IMR-90 (cell line): ENCODE results near the gene KLKB1. TPM values are rescaled to one million over a fixed set of nuclear protein-coding genes. Genes with fewer than 3 reads are reported as not detected.

Experiments
- ATAC-seq: fragments of 200-7000 bp; cut with Tn5 transposase; 2 replicates; pipeline ENCODE4 v1.9.1; 2020; ENCODE audit warnings: low read depth, mild to moderate bottlenecking, moderate library complexity
- BruUV-seq: library from RNA; stranded (reverse); fragments of 400-500 nt; replicated peaks from 2 replicates; lab custom pipeline; 2021; lab: Mats Ljungman, UMichigan
- CTCF ChIA-PET: fragments of 300-600 bp; formaldehyde crosslinking; extraction: SDS; loops from one replicate; lab custom pipeline; 2021; ENCODE audit warnings: antibody characterized with exemption; lab: Yijun Ruan, JAX
- POLR2A ChIA-PET: fragments of 300-600 bp; sonication (Branson Sonifier 250); formaldehyde crosslinking; loops from one replicate; lab custom pipeline; 2022; ENCODE audit warnings: antibody characterized with exemption; ENCODE audit not compliant: unreplicated experiment; lab: Charles Lee
- DNase-seq: peaks from one replicate; pipeline ENCODE4 v3.0.0; 2013
- H2AFZ ChIP-seq: replicated peaks from 2 replicates; pipeline ENCODE3; 2013; ENCODE audit warnings: low read length, mild to moderate bottlenecking; ENCODE audit not compliant: poor library complexity
- H2AK5ac ChIP-seq: 2 replicates; pipeline ENCODE4 v1.6.1; 2013; ENCODE audit warnings: low read depth, low read length, inconsistent platforms
- H2AK9ac ChIP-seq: replicated peaks from 2 replicates; pipeline ENCODE3; 2013; ENCODE audit warnings: mild to moderate bottlenecking, low read depth, low read length, moderate library complexity; ENCODE audit not compliant: poor library complexity
- H2BK120ac ChIP-seq: 2 replicates; pipeline ENCODE4 v1.6.1; 2013; ENCODE audit warnings: low read depth, low read length, inconsistent platforms
- H2BK15ac ChIP-seq: 3 replicates; pipeline ENCODE4 v1.6.1; 2013; ENCODE audit warnings: low read depth, low read length, inconsistent platforms
- H2BK20ac ChIP-seq: 2 replicates; pipeline ENCODE4 v1.6.1; 2013; ENCODE audit warnings: low read depth, mild to moderate bottlenecking, inconsistent platforms, low read length, moderate library complexity
- H2BK5ac ChIP-seq: 2 replicates; pipeline ENCODE4 v1.6.1; 2013; ENCODE audit warnings: mild to moderate bottlenecking, low read depth, low read length, inconsistent platforms; ENCODE audit not compliant: poor library complexity, severe bottlenecking
- H3K14ac ChIP-seq: replicated peaks from 2 replicates; pipeline ENCODE4 v1.6.1; 2013; ENCODE audit warnings: low read depth, low read length, inconsistent platforms
- H3K18ac ChIP-seq: 2 replicates; pipeline ENCODE4 v1.6.1; 2013; ENCODE audit warnings: low read depth, low read length, control low read depth
- H3K23ac ChIP-seq: 2 replicates; pipeline ENCODE4 v1.6.1; 2013; ENCODE audit warnings: low read depth, low read length, inconsistent platforms
- H3K27ac ChIP-seq: 2 replicates; pipeline ENCODE4 v1.5.1; 2013; ENCODE audit warnings: mild to moderate bottlenecking, control low read depth, low read length; ENCODE audit not compliant: insufficient read depth
- H3K27me3 ChIP-seq: 2 replicates; pipeline ENCODE4 v1.6.1; 2013; ENCODE audit warnings: low read length; ENCODE audit not compliant: control insufficient read depth, insufficient read depth
- H3K36me3 ChIP-seq: 2 replicates; pipeline ENCODE4 v1.6.1; 2013; ENCODE audit warnings: low read length, mixed read lengths; ENCODE audit not compliant: control insufficient read depth, insufficient read depth
- H3K4ac ChIP-seq: 2 replicates; pipeline ENCODE4 v1.6.1; 2013; ENCODE audit warnings: low read depth, low read length, inconsistent platforms
- H3K4me1 ChIP-seq: 2 replicates; pipeline ENCODE4 v1.6.1; 2013; ENCODE audit warnings: low read length, mixed read lengths; ENCODE audit not compliant: control insufficient read depth, insufficient read depth
- H3K4me2 ChIP-seq: 2 replicates; pipeline ENCODE4 v1.6.1; 2013; ENCODE audit warnings: low read depth, mild to moderate bottlenecking, control low read depth, low read length, moderate library complexity
- H3K4me3 ChIP-seq: 2 replicates; pipeline ENCODE4 v1.5.1; 2013; ENCODE audit warnings: low read depth, mild to moderate bottlenecking, control low read depth, low read length, moderate library complexity; ENCODE audit not compliant: insufficient read depth
- H3K56ac ChIP-seq: 2 replicates; pipeline ENCODE4 v1.6.1; 2013; ENCODE audit warnings: low read length, inconsistent platforms; ENCODE audit not compliant: insufficient read depth; ENCODE audit errors: extremely low read depth
- H3K79me1 ChIP-seq, 2 experiments: 2 replicates each; pipeline ENCODE4 v1.6.1; 2013; ENCODE audit warnings: low read length in 2 of 2, inconsistent platforms in 1 of 2, low read depth in 1 of 2
- H3K9ac ChIP-seq: 2 replicates; pipeline ENCODE4 v1.6.1; 2013; ENCODE audit warnings: low read depth, low read length, control low read depth
- H3K9me1 ChIP-seq: 2 replicates; pipeline ENCODE4 v1.6.1; 2013; ENCODE audit warnings: low read length, inconsistent platforms; ENCODE audit not compliant: insufficient read depth
- H3K9me3 ChIP-seq: 2 replicates; pipeline ENCODE4 v1.6.1; 2013; ENCODE audit warnings: low read length; ENCODE audit not compliant: control insufficient read depth, insufficient read depth
- H4K20me1 ChIP-seq: 2 replicates; pipeline ENCODE4 v1.6.1; 2013; ENCODE audit warnings: low read length, inconsistent platforms; ENCODE audit not compliant: insufficient read depth
- H4K5ac ChIP-seq: 2 replicates; pipeline ENCODE4 v1.6.1; 2013; ENCODE audit warnings: mild to moderate bottlenecking, low read depth, low read length, control low read depth
- H4K8ac ChIP-seq, 2 experiments: 2 replicates each; pipeline ENCODE4 v1.6.1; 2013; ENCODE audit warnings: low read depth in 2 of 2, low read length in 2 of 2, control low read depth in 1 of 2, inconsistent platforms in 1 of 2
- H4K91ac ChIP-seq: 2 replicates; pipeline ENCODE4 v1.6.1; 2013; ENCODE audit warnings: low read depth, low read length, inconsistent platforms; ENCODE audit not compliant: insufficient read depth
- CEBPB ChIP-seq: IDR thresholded peaks from 2 replicates; pipeline ENCODE4 v1.6.1; 2012; ENCODE audit warnings: low read depth, low read length, improper control_type of control experiment
- CHD1 ChIP-seq: IDR thresholded peaks from 2 replicates; pipeline ENCODE4 v1.6.1; 2012; ENCODE audit warnings: low read depth, low read length, improper control_type of control experiment
- CTCF ChIP-seq: conservative IDR thresholded peaks from 2 replicates; pipeline ENCODE4 v1.5.1; 2012; ENCODE audit warnings: mild to moderate bottlenecking, low read depth, low read length, improper control_type of control experiment
- ELK1 ChIP-seq: fragments of 150-350 bp; IDR thresholded peaks from 2 replicates; pipeline ENCODE4 v1.6.1; 2016; ENCODE audit warnings: low read depth, mild to moderate bottlenecking, low read length, moderate library complexity, borderline replicate concordance
- FOS ChIP-seq: fragments of 150-350 bp; IDR thresholded peaks from 2 replicates; pipeline ENCODE4 v1.6.1; 2016; ENCODE audit warnings: low read depth, low read length
- MAZ ChIP-seq: IDR thresholded peaks from 2 replicates; pipeline ENCODE4 v1.6.1; 2012; ENCODE audit warnings: low read depth, mild to moderate bottlenecking, low read length, improper control_type of control experiment, moderate library complexity, borderline replicate concordance
- POLR2A ChIP-seq: IDR thresholded peaks from 2 replicates; pipeline ENCODE4 v1.6.1; 2012; ENCODE audit warnings: mild to moderate bottlenecking, low read depth, low read length
- RCOR1 ChIP-seq: IDR thresholded peaks from 2 replicates; pipeline ENCODE4 v1.6.1; 2012; ENCODE audit warnings: mild to moderate bottlenecking, low read length, improper control_type of control experiment; ENCODE audit not compliant: insufficient replicate concordance
- RFX5 ChIP-seq: IDR thresholded peaks from 2 replicates; pipeline ENCODE4 v1.8.0; 2012; ENCODE audit warnings: low read depth, mild to moderate bottlenecking, low read length, moderate library complexity
- SMC3 ChIP-seq: fragments of 150-350 bp; IDR thresholded peaks from 2 replicates; pipeline ENCODE4 v1.6.1; 2016; ENCODE audit warnings: low read depth, mild to moderate bottlenecking, antibody characterized with exemption, low read length, moderate library complexity
- WGBS, 2 experiments: methylation state at CpG; one replicate each; pipeline versions ENCODE4 v1.1.5 to v1.1.7; 2013; ENCODE audit warnings: missing lambda C conversion rate in 2 of 2; ENCODE audit not compliant: insufficient read length in 1 of 2; ENCODE audit errors: extremely low coverage in 2 of 2; 5-methylcytosine and 5-hydroxymethylcytosine counted together
- dilution Hi-C: fragments of 300-500 bp; cut with HindIII; formaldehyde crosslinking; loops from one replicate; pipeline ENCODE4 v1.14.3; 2018; ENCODE audit warnings: low sequenced_read_pairs; ENCODE audit not compliant: unreplicated experiment
- in situ Hi-C: fragments of 300-500 bp; cut with MboI; formaldehyde crosslinking; loops from 3 replicates; pipeline ENCODE4 v1.14.3; 2019; ENCODE audit warnings: low sequenced_read_pairs, inconsistent platforms, mixed read lengths
- intact Hi-C: fragments of 100-400 bp; cut with micrococcal nuclease; formaldehyde crosslinking; loops from 2 replicates; pipeline ENCODE4 v1.10.0; 2022
- polyA plus RNA-seq, 3 experiments: library from polyadenylated mRNA; depleted of rRNA; stranded (reverse); fragments of >200 nt; gene quantifications; 2 replicates each; pipeline ENCODE4 v1.2.3, GENCODE V29; 2012; ENCODE audit warnings: low replicate concordance in 1 of 3
- total RNA-seq: library from RNA; depleted of rRNA; stranded (reverse); fragments of >200 nt; gene quantifications from 2 replicates; pipeline ENCODE4 v1.2.3, GENCODE V29; 2012

KLKB1 gene
- total and polyA plus RNA-seq, 2 of the 4 experiments (the other 2 are of a cell fraction) = 0.03 TPM; not detected in 1

GRCh38 chr4:186196063-186196462 is 31.2 kb upstream of the KLKB1 start:
- ATAC-seq = no peak
- dilution Hi-C loops = no loop called here
- H4K8ac ChIP-seq = no peak overlapping the region

More at GRCh38 chr4:186196063-186196462, 31.2 kb upstream of the KLKB1 start:
- Histone ChIP-seq H3K18ac (no peak overlapping the region), H4K20me1 (no peaks in the 10 kb centered on the region), H3K9me3 (no peaks in the 10 kb centered on the region), H3K4ac (no peak overlapping the region), H3K36me3 (peaks cover 3% of the 10 kb centered on the region; the same call in 1 of the 2 replicates), H3K9ac (no peak overlapping the region), H2AK9ac (no peak overlapping the region), H3K56ac (no peak overlapping the region), H2AFZ (no peak overlapping the region), H3K27ac (no peak overlapping the region), H3K4me2 (no peak overlapping the region), H4K5ac (no peak overlapping the region), H2BK5ac (no peak overlapping the region), H3K23ac (no peak overlapping the region), H3K14ac (no peak overlapping the region), H2BK20ac (no peak overlapping the region), H3K9me1 (peaks cover 6% of the 10 kb centered on the region; the same call in 1 of the 2 replicates), H3K27me3 (no peaks in the 10 kb centered on the region), H4K91ac (no peak overlapping the region), H3K79me1 (peaks cover 0 to 5% of the 10 kb centered on the region in 2 experiments; a peak in 2 of 4 replicates), H2AK5ac (no peak overlapping the region), H3K4me3 (no peak overlapping the region), H2BK15ac (no peak overlapping the region), H2BK120ac (no peak overlapping the region), H3K4me1 (no peaks in the 10 kb centered on the region)
- no peak for TF ChIP-seq CEBPB
- no peak for TF ChIP-seq ELK1
- no peak for TF ChIP-seq RFX5
- TF ChIP-seq SMC3 = no peak
- TF ChIP-seq MAZ = no peak
- TF ChIP-seq CHD1 = no peak
- TF ChIP-seq CTCF = no peak
- no peak for TF ChIP-seq RCOR1
- TF ChIP-seq FOS = no peak
- no peak for TF ChIP-seq POLR2A
- no peak for DNase-seq
- no TSS peak for BruUV-seq
- 100% methylated on average over 3 of the region's 6 CpGs; no CpG with 5 or more reads in 1 of the 2 experiments for WGBS, 2 experiments
- in situ Hi-C loops = no loop called here
- ChIA-PET POLR2A (no interaction called here), CTCF (no interaction called here)
- intact Hi-C loops = loop anchor here (10.0 kb wide), 1 partner anchor 279 kb away; no protein-coding TSS in a partner anchor
